Keratinocyte (primary cell): ENCODE measurements around the gene DOK5. TPM values are rescaled to one million over a fixed set of nuclear protein-coding genes. Genes with fewer than 3 reads are reported as not detected.

Experiments
- DNase-seq: peaks from one replicate; pipeline ENCODE4 v3.0.0-alpha.2; 2011; ENCODE audit warnings: low read depth, missing footprints, low spot score
- FAIRE-seq: peaks from 2 replicates; lab custom pipeline; 2011; peaks lifted over from hg19 to GRCh38; lab: Jason Lieb, UNC
- H2AFZ ChIP-seq: 2 replicates; pipeline ENCODE4 v1.6.0; 2012; ENCODE audit warnings: low read length, control low read depth, inconsistent platforms; ENCODE audit not compliant: control insufficient read depth
- H3K27ac ChIP-seq: 2 replicates; pipeline ENCODE4 v1.5.1; 2011; ENCODE audit warnings: low read length; ENCODE audit not compliant: control insufficient read depth, insufficient read depth
- H3K27me3 ChIP-seq: 3 replicates; pipeline ENCODE4 v1.6.0; 2011; ENCODE audit warnings: low read length; ENCODE audit not compliant: control insufficient read depth, insufficient read depth; ENCODE audit errors: extremely low read depth
- H3K36me3 ChIP-seq, 2 experiments: 2 replicates in 1 of 2; 3 replicates in 1 of 2; pipeline ENCODE4 v1.5.1; 2011; ENCODE audit warnings: low read length in 2 of 2, mild to moderate bottlenecking in 1 of 2; ENCODE audit not compliant: control insufficient read depth in 2 of 2, insufficient read depth in 2 of 2; ENCODE audit errors: extremely low read depth in 1 of 2
- H3K4me1 ChIP-seq: 3 replicates; pipeline ENCODE4 v1.5.1; 2011; ENCODE audit warnings: low read length; ENCODE audit not compliant: control insufficient read depth, insufficient read depth; ENCODE audit errors: extremely low read depth
- H3K4me2 ChIP-seq: 3 replicates; pipeline ENCODE4 v1.6.0; 2011; ENCODE audit warnings: low read depth, low read length; ENCODE audit not compliant: control insufficient read depth, insufficient read depth; ENCODE audit errors: extremely low read depth
- H3K4me3 ChIP-seq, 3 experiments: fragments of 200-600 bp in 1 of 3; sonication (generic) in 1 of 3; 2 replicates in 2 of 3; 3 replicates in 1 of 3; pipeline ENCODE4 v1.5.1; 2011 to 2016; ENCODE audit warnings: low read length in 3 of 3, mild to moderate bottlenecking in 3 of 3, control low read depth in 2 of 3, inconsistent platforms in 1 of 3, low read depth in 1 of 3, mixed read lengths in 1 of 3, mixed run types in 1 of 3, moderate library complexity in 1 of 3; ENCODE audit not compliant: control insufficient read depth in 2 of 3, insufficient read depth in 2 of 3; ENCODE audit errors: extremely low read depth in 1 of 3
- H3K79me2 ChIP-seq: 2 replicates; pipeline ENCODE4 v1.6.0; 2012; ENCODE audit warnings: low read length; ENCODE audit not compliant: control insufficient read depth, insufficient read depth
- H3K9ac ChIP-seq: 3 replicates; pipeline ENCODE4 v1.6.0; 2011; ENCODE audit warnings: low read length; ENCODE audit not compliant: control insufficient read depth, insufficient read depth; ENCODE audit errors: extremely low read depth
- H3K9me1 ChIP-seq: 3 replicates; pipeline ENCODE4 v1.6.0; 2011; ENCODE audit warnings: low read length; ENCODE audit not compliant: control insufficient read depth, insufficient read depth; ENCODE audit errors: extremely low read depth
- H3K9me3 ChIP-seq: 2 replicates; pipeline ENCODE4 v1.5.1; 2012; ENCODE audit warnings: low read depth, low read length; ENCODE audit not compliant: control insufficient read depth
- H4K20me1 ChIP-seq: 3 replicates; pipeline ENCODE4 v1.6.0; 2011; ENCODE audit warnings: low read length; ENCODE audit not compliant: control insufficient read depth, insufficient read depth; ENCODE audit errors: extremely low read depth
- CTCF ChIP-seq, 3 experiments: IDR thresholded peaks in 1 of 3; conservative IDR thresholded peaks in 1 of 3; optimal IDR thresholded peaks in 1 of 3; 2 replicates in 2 of 3; 3 replicates in 1 of 3; pipeline versions ENCODE3 to v1.5.1; 2011; ENCODE audit warnings: low read length in 3 of 3, mild to moderate bottlenecking in 3 of 3, moderate library complexity in 2 of 3, control low read depth in 1 of 3, inconsistent platforms in 1 of 3; ENCODE audit not compliant: insufficient read depth in 2 of 3; ENCODE audit errors: extremely low read depth in 1 of 3
- EZH2 ChIP-seq: IDR thresholded peaks from one replicate; pipeline ENCODE4 v1.6.1; 2012; ENCODE audit warnings: inconsistent platforms, mild to moderate bottlenecking, low read length, moderate library complexity
- dilution Hi-C: fragments of 300-500 bp; cut with MboI; formaldehyde crosslinking; loops from one replicate; pipeline ENCODE4 v1.7.0; 2020; ENCODE audit warnings: low sequenced_read_pairs; ENCODE audit not compliant: extremely low pct_ligation_motif_present
- polyA plus RNA-seq, 5 experiments: library from polyadenylated mRNA; depleted of rRNA in 3 of 5; stranded (reverse) in 3 of 5; stranded (forward) in 1 of 5; unstranded in 1 of 5; fragments of >200 nt; gene quantifications; 1 replicate in 1 of 5; 2 replicates in 3 of 5; 3 replicates in 1 of 5; pipeline versions ENCODE4 v1.2.1 to v1.2.3, GENCODE V29; 2011 to 2012; ENCODE audit warnings: missing spikeins in 2 of 5, low read depth in 1 of 5, low replicate concordance in 1 of 5

Gene DOK5
- polyA plus RNA-seq, 1 donor (not counting 4 experiments of a cell fraction or from before 2014, with no cell fraction given), result not detected

GRCh38 chr20:54596651-54597050 lies 121.3 kb downstream of the DOK5 start:
- Histone ChIP-seq H3K4me1 (no peaks in the 10 kb centered on the region), H3K79me2 (no peaks in the 10 kb centered on the region), H3K27me3 (no peaks in the 10 kb centered on the region), H2AFZ (no peak overlapping the region), H3K9me3 (no peaks in the 10 kb centered on the region), H3K9ac (no peak overlapping the region), H3K27ac (no peak overlapping the region), H4K20me1 (no peaks in the 10 kb centered on the region), H3K4me2 (no peak overlapping the region), H3K9me1 (no peaks in the 10 kb centered on the region), H3K36me3 (no peaks in the 10 kb centered on the region), H3K4me3 (no peak overlapping the region)
- dilution Hi-C loops, result no loop called here
- TF ChIP-seq EZH2 (no peak), CTCF (optimal IDR thresholded peaks at IDR 0.05 in 1 of 3, IDR thresholded peaks at IDR 0.05 in 1 of 3, conservative IDR thresholded peaks at IDR 0.05 in 1 of 3; ENCODE audit: extremely low read depth in 1 of 3, insufficient read depth in 2 of 3, low read length in 3 of 3) (no peak)
- no peak for DNase-seq
- no peak for FAIRE-seq

- Histone ChIP-seq H3K4me1 (no peaks in the 10 kb centered on the region), H3K9me1 (no peaks in the 10 kb centered on the region), H3K4me2 (no peak overlapping the region), H2AFZ (no peak overlapping the region), H3K9me3 (no peaks in the 10 kb centered on the region), H3K36me3 (no peaks in the 10 kb centered on the region), H3K79me2 (no peaks in the 10 kb centered on the region), H3K27ac (no peak overlapping the region), H3K9ac (no peak overlapping the region), H4K20me1 (no peaks in the 10 kb centered on the region), H3K4me3 (no peak overlapping the region), H3K27me3 (no peaks in the 10 kb centered on the region)
- TF ChIP-seq EZH2, result no peak
- TF ChIP-seq CTCF (optimal IDR thresholded peaks at IDR 0.05 in 1 of 3, IDR thresholded peaks at IDR 0.05 in 1 of 3, conservative IDR thresholded peaks at IDR 0.05 in 1 of 3; ENCODE audit: extremely low read depth in 1 of 3, insufficient read depth in 2 of 3, low read length in 3 of 3), result no peak
- DNase-seq (no peak), FAIRE-seq (no peak)
- dilution Hi-C loops, result no loop called here
These were observed 123.0 kb downstream of the DOK5 start for GRCh38 chr20:54598352-54598751.
